ENCODE measurements around the gene GRAMD1C. TPM values are rescaled to one million over a fixed set of nuclear protein-coding genes. Genes with fewer than 3 reads are reported as not detected.
A peak's percentile ranks its signal among the peaks of the same experiment; 100 is the strongest.

GRAMD1C gene
- total and polyA plus RNA-seq, 7 donors: 0.20 to 0.81 (median 0.53) TPM

- Histone ChIP-seq H3K9me3 (no peaks in the 10 kb centered on the region), H3K4me3 (no peak overlapping the region), H3K4me1 (no peaks in the 10 kb centered on the region), H3K27ac (no peak overlapping the region), H3K27me3 (ENCODE audit: insufficient read depth in 3 of 3, low read length in 2 of 3) (no peaks in the 10 kb centered on the region), H3K36me3 (ENCODE audit: insufficient read depth in 1 of 2, low read depth in 1 of 2) (no peaks in the 10 kb centered on the region)
- WGBS, 3 donors: 64 to 65% (median 65%) methylated on average over 3 of the region's 3 CpGs
- peak; percentile 51 for TF ChIP-seq CTCF (IDR thresholded peaks at IDR 0.05)
- DNase-seq: no peak
- intact Hi-C loops (cut with DNase I): loop anchor here in 1 of 2 donors (5.0 to 10.0 kb wide), 2 partner anchors 65 to 178 kb away; no protein-coding TSS in a partner anchor
- ATAC-seq: peak in 3 of 4 donors; percentile 53 to 74 (median 60)
Measured at GRCh38 chr3:113912552-113913236, 74.1 kb downstream of the GRAMD1C start.

- intact Hi-C loops (cut with DNase I): loop anchor here in 1 of 2 donors (5.0 to 10.0 kb wide), 2 partner anchors 67 to 180 kb away; no protein-coding TSS in a partner anchor
- Histone ChIP-seq H3K4me3 (no peak overlapping the region), H3K27me3 (ENCODE audit: insufficient read depth in 3 of 3, low read length in 2 of 3) (no peaks in the 10 kb centered on the region), H3K36me3 (ENCODE audit: insufficient read depth in 1 of 2, low read depth in 1 of 2) (no peaks in the 10 kb centered on the region), H3K27ac (no peak overlapping the region), H3K4me1 (no peaks in the 10 kb centered on the region), H3K9me3 (no peaks in the 10 kb centered on the region)
- TF ChIP-seq CTCF (IDR thresholded peaks at IDR 0.05): no peak
- DNase-seq (no peak), ATAC-seq (no peak)
- WGBS, 3 donors: 34 to 39% (median 35%) methylated on average over 2 of the region's 2 CpGs
Measured at GRCh38 chr3:113914646-113915045, 76.1 kb downstream of the GRAMD1C start.

- Histone ChIP-seq H3K27me3 (ENCODE audit: insufficient read depth in 3 of 3, low read length in 2 of 3) (no peaks in the 10 kb centered on the region), H3K27ac (no peak overlapping the region), H3K4me3 (no peak overlapping the region), H3K4me1 (no peaks in the 10 kb centered on the region), H3K9me3 (peaks cover 9% of the 10 kb centered on the region), H3K36me3 (ENCODE audit: insufficient read depth in 1 of 2, low read depth in 1 of 2) (no peaks in the 10 kb centered on the region)
- intact Hi-C loops (cut with DNase I): no loop called here
- no peak for DNase-seq
- 78 to 96% (median 83%) methylated on average over 5 of the region's 5 CpGs for WGBS, 3 donors
- TF ChIP-seq CTCF (IDR thresholded peaks at IDR 0.05): no peak
- no peak for ATAC-seq
Measured at GRCh38 chr3:113927556-113927955, 89.0 kb downstream of the GRAMD1C start.

GRCh38 chr3:113946831-113947230 lies 108.2 kb downstream of the GRAMD1C start:
- intact Hi-C loops (cut with DNase I): no loop called here
- H3K9me3 ChIP-seq: no peaks in the 10 kb centered on the region
- peaks cover 5% of the 10 kb centered on the region for H3K4me1 ChIP-seq
- peak overlapping the region; percentile 38 for H3K27ac ChIP-seq
- H3K36me3 ChIP-seq (ENCODE audit: insufficient read depth in 1 of 2, low read depth in 1 of 2): no peaks in the 10 kb centered on the region
- no peak for ATAC-seq
- DNase-seq: no peak
- TF ChIP-seq CTCF (IDR thresholded peaks at IDR 0.05): no peak
- 85 to 88% (median 85%) methylated on average over 7 of the region's 7 CpGs for WGBS, 3 donors
- peak overlapping the region; percentile 93 for H3K4me3 ChIP-seq
- peaks cover 0 to 5% (median 0%) of the 10 kb centered on the region in 3 donors for H3K27me3 ChIP-seq (ENCODE audit: insufficient read depth in 3 of 3, low read length in 2 of 3)
